ENCODE measurements around the gene ARL6IP4.

- TF ChIP-seq EZH2 (IDR thresholded peaks at IDR 0.05; ENCODE audit: borderline replicate concordance, control insufficient read depth, low read depth, low read length) = no peak
- TF ChIP-seq CTCF (IDR thresholded peaks at IDR 0.05 in 2 of 3, conservative IDR thresholded peaks at IDR 0.05 in 1 of 3; ENCODE audit: control insufficient read depth in 2 of 3, extremely low read depth in 1 of 3, insufficient read depth in 1 of 3, low read depth in 3 of 3, low read length in 3 of 3) = no peak
Observed at GRCh38 chr12:122964439-122965257, 15.8 kb upstream of the ARL6IP4 start.

Data from GM12878 (cell line).